ENCODE data around the gene KDM3B. TPM values are rescaled to one million over a fixed set of nuclear protein-coding genes. Genes with fewer than 3 reads are reported as not detected.

Gene KDM3B
- total and polyA plus RNA-seq, 7 donors: 11.7 to 58.3 (median 52.7) TPM

- Histone ChIP-seq H3K9me3 (no peaks in the 10 kb centered on the region), H3K27ac (no peak overlapping the region), H3K27me3 (ENCODE audit: insufficient read depth in 3 of 3, low read length in 2 of 3) (no peaks in the 10 kb centered on the region), H3K36me3 (ENCODE audit: insufficient read depth in 1 of 2, low read depth in 1 of 2) (no peaks in the 10 kb centered on the region), H3K4me3 (no peak overlapping the region), H3K4me1 (no peaks in the 10 kb centered on the region)
- ATAC-seq (no peak), DNase-seq (peak in 1 of 2 donors; percentile 2)
- 95 to 99% (median 96%) methylated on average over 5 of the region's 5 CpGs for WGBS, 3 donors
- no peak for TF ChIP-seq CTCF (IDR thresholded peaks at IDR 0.05)
- intact Hi-C loops (cut with DNase I): loop anchor here (1.0 to 5.0 kb wide), 3 partner anchors 52 to 96 kb away; no protein-coding TSS in a partner anchor
Measured at GRCh38 chr5:138450971-138451370, 98.5 kb downstream of the KDM3B start.

GRCh38 chr5:138452720-138453119, 100.2 kb downstream of the KDM3B start:
- intact Hi-C loops (cut with DNase I): loop anchor here in 1 of 2 donors (5.0 kb wide), 1 partner anchor 95 kb away; no protein-coding TSS in a partner anchor
- no peak overlapping the region for H3K27ac ChIP-seq
- no peaks in the 10 kb centered on the region for H3K4me1 ChIP-seq
- no peaks in the 10 kb centered on the region for H3K36me3 ChIP-seq (ENCODE audit: insufficient read depth in 1 of 2, low read depth in 1 of 2)
- 91 to 96% (median 94%) methylated on average over 6 of the region's 6 CpGs for WGBS, 3 donors
- DNase-seq (peak in 1 of 2 donors; percentile 32), ATAC-seq (no peak)
- no peaks in the 10 kb centered on the region for H3K27me3 ChIP-seq (ENCODE audit: insufficient read depth in 3 of 3, low read length in 2 of 3)
- H3K9me3 ChIP-seq: no peaks in the 10 kb centered on the region
- no peak overlapping the region for H3K4me3 ChIP-seq
- TF ChIP-seq CTCF (IDR thresholded peaks at IDR 0.05): no peak

- Histone ChIP-seq H3K27me3 (ENCODE audit: insufficient read depth in 3 of 3, low read length in 2 of 3) (no peaks in the 10 kb centered on the region), H3K4me3 (no peak overlapping the region), H3K36me3 (ENCODE audit: insufficient read depth in 1 of 2, low read depth in 1 of 2) (no peaks in the 10 kb centered on the region), H3K27ac (no peak overlapping the region), H3K4me1 (no peaks in the 10 kb centered on the region), H3K9me3 (no peaks in the 10 kb centered on the region)
- peak; percentile 2 to 30 for DNase-seq
- intact Hi-C loops (cut with DNase I): loop anchor here in 1 of 2 donors (5.0 kb wide), 1 partner anchor 94 kb away; no protein-coding TSS in a partner anchor
- ATAC-seq: no peak
- no peak for TF ChIP-seq CTCF (IDR thresholded peaks at IDR 0.05)
- 86 to 92% (median 92%) methylated on average over 13 of the region's 13 CpGs for WGBS, 3 donors
Measured at GRCh38 chr5:138453590-138453989, 101.1 kb downstream of the KDM3B start.

- ATAC-seq (no peak), DNase-seq (peak in 1 of 2 donors; percentile 42)
- no peak overlapping the region for H3K27ac ChIP-seq
- no peaks in the 10 kb centered on the region for H3K9me3 ChIP-seq
- TF ChIP-seq CTCF (IDR thresholded peaks at IDR 0.05): no peak
- H3K4me3 ChIP-seq: no peak overlapping the region
- no peaks in the 10 kb centered on the region for H3K27me3 ChIP-seq (ENCODE audit: insufficient read depth in 3 of 3, low read length in 2 of 3)
- H3K36me3 ChIP-seq (ENCODE audit: insufficient read depth in 1 of 2, low read depth in 1 of 2): no peaks in the 10 kb centered on the region
- intact Hi-C loops (cut with DNase I): loop anchor here in 1 of 2 donors (5.0 kb wide), 1 partner anchor 93 kb away; no protein-coding TSS in a partner anchor
- WGBS, 3 donors: 84 to 93% (median 89%) methylated on average over 8 of the region's 8 CpGs
- H3K4me1 ChIP-seq: no peaks in the 10 kb centered on the region
Measured at GRCh38 chr5:138454121-138454520, 101.6 kb downstream of the KDM3B start.

Data from psoas muscle (tissue), 8 donors.